GM12878 (cell line): ENCODE results near the gene EEF2. TPM values are rescaled to one million over a fixed set of nuclear protein-coding genes. Genes with fewer than 3 reads are reported as not detected.

Experiments
- ATAC-seq: fragments of 200-7000 bp; cut with Tn5 transposase; 3 replicates; pipeline ENCODE4 v1.9.1; 2020; ENCODE audit warnings: mild to moderate bottlenecking, moderate library complexity
- BruUV-seq: library from RNA; stranded (reverse); fragments of 400-500 nt; replicated peaks from 2 replicates; lab custom pipeline; 2021; lab: Mats Ljungman, UMichigan
- CTCF ChIA-PET: fragments of 300-600 bp; sonication (Branson Sonifier 250); formaldehyde crosslinking; extraction: SDS; loops from one replicate; lab custom pipeline; 2021; ENCODE audit warnings: inconsistent platforms; lab: Yijun Ruan, JAX
- POLR2A ChIA-PET: fragments of 350-600 bp; formaldehyde crosslinking; extraction: SDS; loops from one replicate; lab custom pipeline; 2021; ENCODE audit warnings: inconsistent platforms; lab: Charles Lee
- RAD21 ChIA-PET: fragments of 300-600 bp; sonication (Branson Sonifier 250); formaldehyde crosslinking; loops from one replicate; lab custom pipeline; 2023; ENCODE audit warnings: antibody characterized with exemption; ENCODE audit not compliant: unreplicated experiment; lab: Charles Lee
- SMC1A ChIA-PET: fragments of 300-600 bp; sonication (Branson Sonifier 250); formaldehyde crosslinking; loops from one replicate; lab custom pipeline; 2023; ENCODE audit not compliant: unreplicated experiment, uncharacterized antibody; lab: Charles Lee
- DNase-seq: peaks from one replicate; pipeline ENCODE4 v3.0.0-alpha.2; 2011; ENCODE audit warnings: low read depth, low spot score
- FAIRE-seq: peaks from 3 replicates; lab custom pipeline; 2011; peaks lifted over from hg19 to GRCh38; lab: Jason Lieb, UNC
- H2AFZ ChIP-seq: 2 replicates; pipeline ENCODE4 v1.6.0; 2011; ENCODE audit warnings: low read depth, low read length, control low read depth; ENCODE audit not compliant: control insufficient read depth
- H3K27ac ChIP-seq: 2 replicates; pipeline ENCODE4 v1.5.1; 2011; ENCODE audit warnings: control low read depth; ENCODE audit not compliant: control insufficient read depth, insufficient read depth
- H3K27me3 ChIP-seq, 2 experiments: replicated peaks in 1 of 2; 2 replicates each; pipeline versions ENCODE4 v1.6.0 to v1.6.1; 2011; ENCODE audit warnings: low read length in 1 of 2; ENCODE audit not compliant: control insufficient read depth in 2 of 2, insufficient read depth in 2 of 2
- H3K36me3 ChIP-seq, 2 experiments: 2 replicates each; pipeline ENCODE4 v1.5.1; 2011; ENCODE audit warnings: low read length in 1 of 2; ENCODE audit not compliant: control insufficient read depth in 2 of 2, insufficient read depth in 2 of 2
- H3K4me1 ChIP-seq: 2 replicates; pipeline ENCODE4 v1.6.1; 2011; ENCODE audit warnings: mild to moderate bottlenecking, low read length, moderate library complexity, mixed read lengths; ENCODE audit not compliant: control insufficient read depth, insufficient read depth
- H3K4me2 ChIP-seq: 2 replicates; pipeline ENCODE4 v1.6.0; 2011; ENCODE audit warnings: control low read depth; ENCODE audit not compliant: control insufficient read depth, insufficient read depth
- H3K4me3 ChIP-seq: fragments of 200-600 bp; sonication (generic); 2 replicates; pipeline ENCODE4 v1.5.1; 2016
- H3K79me2 ChIP-seq: 2 replicates; pipeline ENCODE4 v1.6.0; 2011; ENCODE audit warnings: low read length; ENCODE audit not compliant: control insufficient read depth, insufficient read depth
- H3K9ac ChIP-seq: 2 replicates; pipeline ENCODE4 v1.8.0; 2011; ENCODE audit warnings: low read length, control low read depth, mixed read lengths; ENCODE audit not compliant: control insufficient read depth, insufficient read depth
- H3K9me3 ChIP-seq: replicated peaks from 3 replicates; pipeline ENCODE4 v1.5.1; 2011; ENCODE audit warnings: mild to moderate bottlenecking, low read length; ENCODE audit not compliant: control insufficient read depth, insufficient read depth
- H4K20me1 ChIP-seq: 2 replicates; pipeline ENCODE4 v1.6.0; 2011; ENCODE audit not compliant: control insufficient read depth, insufficient read depth
- BCL3 ChIP-seq: IDR thresholded peaks from 2 replicates; pipeline ENCODE4 v1.6.1; 2011; ENCODE audit warnings: borderline replicate concordance, low read depth, mild to moderate bottlenecking, moderate library complexity, low read length; ENCODE audit not compliant: insufficient read depth, poor library complexity, severe bottlenecking
- CBFB ChIP-seq: IDR thresholded peaks from 2 replicates; pipeline ENCODE4 v1.6.1; 2016; ENCODE audit warnings: antibody characterized with exemption, low read depth
- CEBPB ChIP-seq, 2 experiments: fragments of 150-350 bp in 1 of 2; IDR thresholded peaks; 2 replicates each; pipeline ENCODE4 v1.6.1; 2012 to 2014; ENCODE audit warnings: low read depth in 2 of 2, low read length in 2 of 2, borderline replicate concordance in 1 of 2, inconsistent platforms in 1 of 2
- ETV6 ChIP-seq, 2 experiments: fragments of 450-650 bp in 1 of 2; IDR thresholded peaks in 1 of 2; conservative IDR thresholded peaks in 1 of 2; 2 replicates each; pipeline ENCODE4 v1.6.1; 2014; ENCODE audit warnings: antibody characterized with exemption in 1 of 2, borderline replicate concordance in 1 of 2, low read depth in 1 of 2, mild to moderate bottlenecking in 1 of 2, moderate library complexity in 1 of 2
- FOXM1 ChIP-seq: IDR thresholded peaks from 2 replicates; pipeline ENCODE4 v1.6.1; 2012; ENCODE audit warnings: low read depth, mild to moderate bottlenecking, inconsistent platforms, low read length, moderate library complexity
- GATAD2B ChIP-seq: fragments of 450-650 bp; conservative IDR thresholded peaks from 2 replicates; pipeline ENCODE4 v1.6.1; 2017; ENCODE audit warnings: low read depth, mild to moderate bottlenecking, moderate library complexity
- HDAC6 ChIP-seq: fragments of 200-600 bp; sonication (generic); IDR thresholded peaks from one replicate; pipeline ENCODE4 v1.8.0; 2017; ENCODE audit warnings: antibody characterized with exemption; ENCODE audit not compliant: unreplicated experiment
- MAX ChIP-seq: IDR thresholded peaks from 2 replicates; pipeline ENCODE4 v1.6.1; 2012; ENCODE audit warnings: low read depth, low read length, improper control_type of control experiment
- MEF2A ChIP-seq: IDR thresholded peaks from 2 replicates; pipeline ENCODE4 v1.6.1; 2011; ENCODE audit warnings: low read depth, mild to moderate bottlenecking, low read length, moderate library complexity; ENCODE audit not compliant: insufficient read depth
- PAX5 ChIP-seq: IDR thresholded peaks from 2 replicates; pipeline ENCODE4 v1.6.1; 2011; ENCODE audit warnings: low read depth, low read length, borderline replicate concordance
- POLR2AphosphoS5 ChIP-seq: IDR thresholded peaks from 2 replicates; pipeline ENCODE4 v1.6.1; 2011; ENCODE audit warnings: mild to moderate bottlenecking, low read length, inconsistent platforms
- PRDM15 ChIP-seq: fragments of 450-650 bp; formaldehyde crosslinking; IDR thresholded peaks from 2 replicates; pipeline ENCODE4 v1.4.0; 2020; ENCODE audit warnings: mild to moderate bottlenecking, moderate library complexity
- SIX5 ChIP-seq: IDR thresholded peaks from 2 replicates; pipeline ENCODE4 v1.6.1; 2011; ENCODE audit warnings: mild to moderate bottlenecking, low read depth, low read length, moderate library complexity; ENCODE audit not compliant: severe bottlenecking
- SUPT20H ChIP-seq: IDR thresholded peaks from 2 replicates; pipeline ENCODE4 v1.6.1; 2011; ENCODE audit warnings: low read depth, mild to moderate bottlenecking, low read length, moderate library complexity, borderline replicate concordance; ENCODE audit not compliant: control insufficient read depth
- SUZ12 ChIP-seq: fragments of 200-600 bp; sonication (generic); IDR thresholded peaks from one replicate; pipeline ENCODE4 v1.6.1; 2018; ENCODE audit warnings: antibody characterized with exemption, mild to moderate bottlenecking; ENCODE audit not compliant: unreplicated experiment
- YBX1 ChIP-seq: fragments of 450-650 bp; IDR thresholded peaks from 2 replicates; pipeline ENCODE4 v1.6.1; 2016; ENCODE audit warnings: antibody characterized with exemption
- ZBED1 ChIP-seq: IDR thresholded peaks from 2 replicates; pipeline ENCODE4 v1.6.1; 2016; ENCODE audit warnings: borderline replicate concordance
- WGBS: methylation state at CpG from one replicate; pipeline ENCODE4 v1.1.6; 2016; ENCODE audit warnings: low lambda C conversion rate; ENCODE audit not compliant: insufficient replicate concordance, insufficient coverage; ENCODE audit errors: missing lambda C conversion rate; 5-methylcytosine and 5-hydroxymethylcytosine counted together
- in situ Hi-C: fragments of 300-500 bp; cut with MboI; formaldehyde crosslinking; loops from 9 replicates; pipeline ENCODE4 v1.14.3; 2018; ENCODE audit warnings: mixed read lengths
- intact Hi-C: fragments of 100-400 bp; cut with micrococcal nuclease; formaldehyde crosslinking; loops from one replicate; pipeline ENCODE4 v1.14.2; 2022; ENCODE audit not compliant: unreplicated experiment
- polyA plus RNA-seq, 11 experiments: library from polyadenylated mRNA; depleted of rRNA in 4 of 11; unstranded in 6 of 11; stranded (reverse) in 5 of 11; fragments of >200 nt; fragmentation: Nextera tagmentation in 4 of 11; fragmentation: Illumina TruSeq in 1 of 11; extraction: Ambion mirVana in 4 of 11; extraction: Trizol in 1 of 11; gene quantifications; 1 replicate in 1 of 11; 2 replicates in 10 of 11; pipeline versions ENCODE4 v1.2.1 to v1.2.3, GENCODE V29; 2011 to 2016; ENCODE audit warnings: inconsistent platforms in 2 of 11, missing spikeins in 2 of 11, low read depth in 1 of 11
- total RNA-seq, 4 experiments: library from RNA; depleted of rRNA in 3 of 4; stranded (reverse); fragments of >200 nt in 3 of 4; fragmentation: Illumina TruSeq in 1 of 4; extraction: Trizol in 1 of 4; gene quantifications; 2 replicates each; pipeline versions ENCODE4 v1.2.1 to v1.2.3, GENCODE V29; 2013 to 2021

EEF2 gene
- total and polyA plus RNA-seq, 10 of the 15 experiments (the other 5 are each of a cell fraction or from before 2014, with no cell fraction given) = 280 to 3,491 (median 1,305) TPM

GRCh38 chr19:3954107-3954506, 31.2 kb downstream of the EEF2 start:
- POLR2A ChIA-PET = no interaction called here
- WGBS = 89% methylated on average over 12 of the region's 12 CpGs
- Histone ChIP-seq H3K36me3 (peaks cover 0 to 7% of the 10 kb centered on the region in 2 experiments; a peak in 3 of 4 replicates), H3K4me1 (no peaks in the 10 kb centered on the region), H3K79me2 (no peaks in the 10 kb centered on the region), H3K4me2 (no peak overlapping the region), H3K9ac (no peak overlapping the region), H2AFZ (no peak overlapping the region), H3K9me3 (no peaks in the 10 kb centered on the region), H3K4me3 (no peak overlapping the region), H4K20me1 (no peaks in the 10 kb centered on the region), H3K27me3 (no peaks in the 10 kb centered on the region), H3K27ac (no peak overlapping the region)
- intact Hi-C loops = no loop called here
- CTCF ChIA-PET = interaction anchor here (0.6 kb wide), 1 partner anchor 256 kb away, joined by 5 read pairs; no protein-coding TSS in a partner anchor
- ATAC-seq = no peak
- in situ Hi-C loops = no loop called here
- no peak for FAIRE-seq
- RAD21 ChIA-PET = no interaction called here
- DNase-seq = no peak
- SMC1A ChIA-PET = no interaction called here
- TF ChIP-seq BCL3 (no peak), FOXM1 (no peak), MAX (no peak), GATAD2B (no peak), MEF2A (no peak), SIX5 (no peak), CEBPB (IDR thresholded peaks at IDR 0.05; ENCODE audit: borderline replicate concordance in 1 of 2, low read depth in 2 of 2, low read length in 2 of 2) (no peak), PRDM15 (CRISPR knock-in tag) (no peak), POLR2AphosphoS5 (no peak), HDAC6 (no peak), ZBED1 (no peak), YBX1 (no peak), SUZ12 (no peak), PAX5 (no peak), CBFB (no peak), SUPT20H (no peak), ETV6 (conservative IDR thresholded peaks at IDR 0.05 in 1 of 2, IDR thresholded peaks at IDR 0.05 in 1 of 2; ENCODE audit: borderline replicate concordance in 1 of 2, low read depth in 1 of 2) (no peak)
- BruUV-seq = no TSS peak
